Left lung (tissue), 14 donors: ENCODE data around the gene NALF2. TPM values are rescaled to one million over a fixed set of nuclear protein-coding genes. Genes with fewer than 3 reads are reported as not detected.
A peak's percentile ranks its signal among the peaks of the same experiment; 100 is the strongest.

Source experiments
- ATAC-seq: fragments of 200-7000 bp; cut with Tn5 transposase; one replicate; pipeline ENCODE4 v1.9.1; 2020; ENCODE audit warnings: moderate library complexity
- DNase-seq, 4 donors: peaks; one replicate each; pipeline ENCODE4 v3.0.0-alpha.2; 2013 to 2020
- H3K27ac ChIP-seq, 2 donors: fragments of 200-600 bp; sonication (generic) in 1 of 2; one replicate each; pipeline versions ENCODE4 v1.5.0 to v1.8.0; 2020 to 2021
- H3K27me3 ChIP-seq, 2 donors: fragments of 200-600 bp; sonication (generic) in 1 of 2; one replicate each; pipeline versions ENCODE4 v1.5.0 to v1.8.0; 2020 to 2021
- H3K36me3 ChIP-seq, 2 donors: fragments of 200-600 bp; sonication (generic) in 1 of 2; one replicate each; pipeline versions ENCODE4 v1.5.0 to v1.8.0; 2020 to 2021
- H3K4me1 ChIP-seq, 2 donors: fragments of 200-600 bp; one replicate each; pipeline ENCODE4 v1.8.0; 2021
- H3K4me3 ChIP-seq, 2 donors: fragments of 200-600 bp; sonication (generic) in 1 of 2; one replicate each; pipeline versions ENCODE4 v1.5.0 to v1.8.0; 2020 to 2021; ENCODE audit warnings: mild to moderate bottlenecking in 1 of 2
- H3K9me3 ChIP-seq, 2 donors: fragments of 200-600 bp; sonication (generic) in 1 of 2; one replicate each; pipeline versions ENCODE4 v1.5.0 to v1.8.0; 2020 to 2021
- CTCF ChIP-seq, 2 donors: fragments of 200-600 bp; sonication (generic) in 1 of 2; IDR thresholded peaks; one replicate each; pipeline versions ENCODE4 v1.5.0 to v1.8.0; 2021; ENCODE audit warnings: antibody characterized with exemption in 2 of 2
- intact Hi-C, 2 donors: fragments of 100-400 bp; cut with DNase I; formaldehyde crosslinking; loops; one replicate each; pipeline versions ENCODE4 v1.11.2 to v1.14.2; 2022
- long read RNA-seq, 12 donors: library from polyadenylated mRNA in 2 of 12; unstranded in 2 of 12; transcript quantifications; one replicate each; pipeline ENCODE4 v2.0.0 and lab custom pipeline, GENCODE V29; 2019 to 2026
- polyA plus RNA-seq, 6 donors: library from polyadenylated mRNA; unstranded; fragments of 120-200 nt; gene quantifications; one replicate each; pipeline ENCODE4 v1.2.1, GENCODE V29; 2013; ENCODE audit not compliant: insufficient read length in 6 of 6
- total RNA-seq, 2 donors: library from RNA; stranded (reverse); fragmentation: NEBNext Ultra II Directional; extraction: Animal tissue kit (Norgen Biotek cat#: 25700); gene quantifications; one replicate each; pipeline ENCODE4 v1.2.1, GENCODE V29; 2021
- donor health status: DM: no; HTN: yes; CAD: no.
- donor health status: DM: no; HTN: no; CAD: no.

The NALF2 gene
- total RNA-seq (under 1 TPM; 0.20 to 0.26 TPM), polyA plus RNA-seq (under 1 TPM in 5 of 6 donors, not detected in 1; 0.03 to 0.23 (median 0.09) TPM)
- long read RNA-seq, donor 1 = 0 reads
- long read RNA-seq, donor 2 = 0 reads
- long read RNA-seq, donor 3 = 0 reads
- long read RNA-seq, donor 4 = 0 reads
- long read RNA-seq, donor 5 = 0 reads
- long read RNA-seq, donor 6 = 0 reads
- long read RNA-seq, donor 7 = 0 reads
- long read RNA-seq, donor 8 = 0 reads
- long read RNA-seq, donor 9 = 0 reads
- long read RNA-seq, donor 10 = 0 reads
- long read RNA-seq, donor 11, full-length matches to known transcripts = 2 of 2 reads
- long read RNA-seq, donor 11, partial matches to known transcripts = 0 of 2 reads
- long read RNA-seq, donor 11, other reads (novel, unspliced or antisense) = 0 of 2 reads
- long read RNA-seq, donor 12 = 0 reads

GRCh38 chrX:69503782-69504625 is at the start of gene NALF2:
Gene NALF2, plus strand, starts transcription at chrX:69504326. Its CDS starts 957 bp downstream, at chrX:69505283.
- no peaks in the 10 kb centered on the region for H3K36me3 ChIP-seq
- no peaks in the 10 kb centered on the region for H3K9me3 ChIP-seq
- peaks cover 0 to 2% of the 10 kb centered on the region in 2 donors for H3K4me1 ChIP-seq
- ATAC-seq = peak; percentile 92
- H3K27ac ChIP-seq = no peak within 1 kb of the TSS
- DNase-seq = peak in 3 of 4 donors; percentile 46 to 73 (median 66)
- intact Hi-C loops = no loop called here
- peaks cover 20 to 80% of the 10 kb centered on the region in 2 donors for H3K27me3 ChIP-seq
- no peak for TF ChIP-seq CTCF (IDR thresholded peaks at IDR 0.05)
- peak within 1 kb of the TSS; percentile 25 to 34 for H3K4me3 ChIP-seq

GRCh38 chrX:69457756-69458155 is 46.4 kb upstream of the NALF2 start:
- ATAC-seq (no peak), DNase-seq (no peak)
- no peaks in the 10 kb centered on the region for H3K4me1 ChIP-seq
- no peak overlapping the region for H3K27ac ChIP-seq
- intact Hi-C loops = no loop called here
- TF ChIP-seq CTCF (IDR thresholded peaks at IDR 0.05) = no peak
- no peaks in the 10 kb centered on the region for H3K27me3 ChIP-seq
- no peaks in the 10 kb centered on the region for H3K9me3 ChIP-seq
- H3K4me3 ChIP-seq = no peak overlapping the region
- H3K36me3 ChIP-seq = no peaks in the 10 kb centered on the region

- H3K4me3 ChIP-seq = no peak overlapping the region
- no peaks in the 10 kb centered on the region for H3K36me3 ChIP-seq
- ATAC-seq (no peak), DNase-seq (no peak)
- H3K27ac ChIP-seq = no peak overlapping the region
- H3K4me1 ChIP-seq = no peaks in the 10 kb centered on the region
- peaks cover 0 to 16% of the 10 kb centered on the region in 2 donors for H3K27me3 ChIP-seq
- intact Hi-C loops = no loop called here
- no peaks in the 10 kb centered on the region for H3K9me3 ChIP-seq
- TF ChIP-seq CTCF (IDR thresholded peaks at IDR 0.05) = no peak
Measured at GRCh38 chrX:69466546-69466945, 37.6 kb upstream of the NALF2 start.

- ATAC-seq = no peak
- no peaks in the 10 kb centered on the region for H3K4me1 ChIP-seq
Measured at GRCh38 chrX:69469975-69470374, 34.2 kb upstream of the NALF2 start.

More at GRCh38 chrX:69469975-69470374, 34.2 kb upstream of the NALF2 start:
- peaks cover 0 to 16% of the 10 kb centered on the region in 2 donors for H3K27me3 ChIP-seq
- H3K4me3 ChIP-seq = no peak overlapping the region
- no peaks in the 10 kb centered on the region for H3K36me3 ChIP-seq
- H3K9me3 ChIP-seq = no peaks in the 10 kb centered on the region
- TF ChIP-seq CTCF (IDR thresholded peaks at IDR 0.05) = no peak
- DNase-seq = no peak
- H3K27ac ChIP-seq = no peak overlapping the region
- intact Hi-C loops = no loop called here
